Epithelial cell of prostate (primary cell): Measurements from ENCODE around the gene HPD.
"Not testable (repeated sequence)": the region's sequence is repeated elsewhere in the genome, so short reads cannot be mapped to it uniquely, and the experiment has no call there.

Experiments used
- DNase-seq: peaks from one replicate; pipeline ENCODE4 v3.0.0-alpha.2; 2011; ENCODE audit warnings: low read depth, low spot score
- H3K27ac ChIP-seq: fragments of 450-650 bp; 2 replicates; pipeline ENCODE4 v1.5.1; 2017; ENCODE audit warnings: mild to moderate bottlenecking

The HPD gene

DNA sequence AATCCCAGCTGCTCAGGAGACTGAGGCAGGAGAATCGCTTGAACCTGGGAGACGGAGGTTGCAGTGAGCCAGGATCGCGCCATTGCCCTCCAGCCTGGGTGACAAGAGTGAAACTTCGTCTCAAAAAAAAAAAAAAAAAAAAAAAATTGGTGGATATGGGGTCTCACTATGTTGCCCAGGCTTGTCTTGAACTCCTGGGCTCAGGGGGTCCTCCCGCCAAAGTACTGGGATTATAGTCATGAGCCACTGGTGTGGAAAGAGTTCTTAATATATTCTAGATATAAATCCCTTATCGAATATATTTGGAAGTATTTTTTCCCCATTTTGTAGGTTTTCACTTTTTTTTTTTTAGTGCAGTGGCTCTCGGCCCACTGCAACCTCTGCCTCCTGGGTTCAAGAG is 10.6 kb upstream of the HPD start:
- not testable (repeated sequence) for DNase-seq, H3K27ac ChIP-seq

DNA sequence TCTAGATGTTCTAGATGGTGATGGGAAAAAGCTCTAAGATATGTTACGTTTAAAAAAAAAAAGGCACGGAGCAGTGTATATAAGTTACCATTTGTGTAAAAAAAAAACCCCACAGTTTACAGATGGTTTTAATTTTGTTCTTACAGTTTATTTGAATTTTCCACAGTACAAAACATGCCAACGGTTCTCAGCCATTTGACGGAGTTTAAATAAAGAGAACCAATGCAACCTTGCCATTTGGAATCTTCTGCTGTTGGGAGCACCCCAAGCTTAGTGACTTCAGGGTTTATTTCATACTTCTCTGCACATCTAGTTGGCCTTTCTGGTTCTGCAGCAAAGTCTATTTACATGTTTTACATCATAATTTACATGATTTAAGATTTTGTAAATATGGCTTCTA is 7.7 kb upstream of the HPD start:
- DNase-seq: no peak
- no peak overlapping the region for H3K27ac ChIP-seq

DNA sequence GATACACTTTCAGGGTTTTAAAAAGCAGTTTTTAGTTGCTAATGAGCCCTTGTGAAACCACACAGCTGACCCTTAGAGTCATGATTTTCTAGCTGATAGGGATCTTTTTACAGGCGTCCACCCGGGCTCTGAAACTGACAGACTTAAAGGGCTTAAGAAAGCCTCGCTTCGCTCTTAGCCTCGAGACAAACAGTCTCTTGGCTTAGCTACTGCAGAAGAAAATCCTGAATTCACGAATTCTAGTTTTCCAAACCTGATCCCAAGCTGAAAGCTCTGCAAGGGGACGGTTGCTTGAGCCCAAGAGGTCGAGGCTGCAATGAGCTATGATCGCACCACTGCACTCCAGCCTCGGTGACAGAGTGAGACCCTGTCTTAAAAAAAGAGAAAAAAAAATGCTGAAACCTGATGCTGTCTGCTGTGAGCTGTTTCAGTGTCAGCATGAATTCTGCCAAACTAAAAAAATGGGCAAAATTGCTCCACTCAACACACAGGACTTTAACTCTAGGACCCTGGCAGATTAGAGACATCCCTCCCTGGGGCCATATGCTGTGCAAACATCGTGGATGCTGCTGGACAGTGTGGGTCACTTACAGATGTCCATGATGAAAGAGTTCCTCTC is 3.1 kb upstream of the HPD start:
- no peak for DNase-seq

DNA sequence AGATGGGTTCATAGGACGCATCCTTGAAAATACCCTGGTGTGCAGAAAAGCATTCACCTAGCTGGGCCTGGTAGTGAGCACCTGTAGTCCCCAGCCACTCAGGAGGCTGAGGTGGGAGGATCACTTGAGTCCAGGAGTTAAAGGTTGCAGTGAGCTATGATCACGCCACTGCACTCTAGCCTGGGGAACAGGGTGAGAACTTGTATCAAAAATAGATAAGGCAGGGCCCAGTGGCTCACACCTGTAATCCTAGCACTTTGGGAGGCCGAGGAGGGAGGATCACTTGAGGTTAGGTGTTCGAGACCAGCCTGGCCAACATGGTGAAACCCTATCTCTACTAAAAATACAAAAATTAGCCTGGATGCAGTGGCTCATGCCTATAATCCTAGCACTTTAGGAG is 2.0 kb upstream of the HPD start:
- not testable (repeated sequence) for H3K27ac ChIP-seq, DNase-seq

More for the DNA sequence above, 3.1 kb upstream of the HPD start:
- no peak overlapping the region for H3K27ac ChIP-seq

DNA sequence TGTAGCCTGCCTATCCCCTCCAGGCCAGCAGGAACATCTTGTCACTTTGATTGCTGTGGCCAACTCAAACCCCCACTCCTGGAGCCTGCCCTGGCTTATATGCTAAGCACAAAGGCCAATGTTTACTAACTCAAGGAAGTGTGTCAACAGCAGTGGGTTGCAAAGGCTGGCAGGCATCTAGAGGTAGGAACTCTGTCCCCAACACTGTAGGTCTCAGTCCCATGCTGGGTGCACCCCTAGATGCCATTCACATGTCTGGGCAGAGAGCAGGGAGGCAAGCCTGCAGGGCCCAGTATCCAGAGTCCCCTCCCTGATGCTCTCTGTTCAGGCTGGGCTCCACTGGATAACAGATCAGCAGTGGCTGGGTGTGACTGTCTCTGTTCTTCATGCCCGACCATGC is 1.6 kb upstream of the HPD start:
- DNase-seq: no peak

DNA sequence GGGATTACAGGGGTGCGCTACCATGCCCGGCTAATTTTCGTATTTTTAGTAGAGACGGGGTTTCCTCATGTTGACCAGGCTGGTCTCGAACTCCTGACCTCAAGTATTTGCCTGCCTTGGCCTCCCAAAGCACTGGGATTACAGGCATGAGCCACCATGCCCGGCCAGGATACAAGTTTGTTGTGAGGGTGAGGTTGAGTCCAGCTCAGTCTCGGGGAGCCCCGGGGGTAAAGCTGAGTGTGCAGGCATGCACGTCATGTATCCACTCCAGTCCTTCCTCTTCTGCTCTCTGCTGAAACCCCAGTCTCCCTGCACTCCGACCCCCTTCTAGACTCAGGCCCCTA is 369 bp downstream of the HPD start:
- DNase-seq: no peak
- no peak overlapping the region for H3K27ac ChIP-seq

More for the DNA sequence above, 1.6 kb upstream of the HPD start:
- no peak overlapping the region for H3K27ac ChIP-seq

DNA sequence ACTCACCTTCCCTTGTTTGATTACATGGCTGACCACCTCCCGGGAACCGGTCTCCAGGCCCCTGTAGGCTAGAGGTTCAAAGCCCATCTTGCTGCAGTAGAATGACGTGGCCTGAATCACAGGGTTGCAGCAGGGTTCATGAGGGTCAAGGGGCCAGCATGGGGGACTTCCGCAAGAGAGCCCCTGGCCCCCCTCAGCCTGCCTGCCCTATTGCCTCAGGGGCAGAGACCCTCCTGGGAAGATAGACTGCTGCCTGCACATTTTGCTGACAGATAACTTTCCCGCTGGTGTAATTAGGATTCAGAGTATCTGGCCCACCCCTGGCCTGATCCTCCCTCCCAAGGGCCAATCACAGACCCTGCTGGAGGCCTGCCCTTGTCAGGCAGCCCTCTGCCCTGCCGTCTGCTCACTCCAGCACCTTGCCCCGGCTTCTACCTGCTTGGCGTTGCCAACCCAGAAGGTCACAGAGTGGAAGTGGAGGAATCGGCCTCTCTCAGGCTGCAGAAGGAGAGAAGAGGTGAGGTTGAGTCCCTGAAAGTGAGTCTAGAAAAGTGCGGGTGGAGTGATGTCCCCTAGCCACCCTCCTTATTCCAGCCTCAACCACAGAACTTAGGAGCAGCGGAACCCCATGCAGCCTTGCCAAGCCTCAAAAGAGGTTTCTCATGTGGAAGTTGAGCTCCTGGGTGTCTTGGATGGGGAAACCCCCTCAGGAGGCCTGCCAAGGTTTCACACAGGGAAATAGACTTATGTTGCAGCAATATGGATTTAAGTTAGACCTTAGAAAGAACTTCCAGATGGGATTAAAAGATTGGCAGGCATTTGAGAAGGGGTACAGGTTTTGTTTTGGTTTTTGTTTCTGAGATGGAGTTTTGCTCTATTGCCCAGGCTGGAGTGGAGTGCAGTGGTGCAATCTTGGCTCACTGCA is 1.1 kb downstream of the HPD start:
- DNase-seq: no peak
- no peak overlapping the region for H3K27ac ChIP-seq

DNA sequence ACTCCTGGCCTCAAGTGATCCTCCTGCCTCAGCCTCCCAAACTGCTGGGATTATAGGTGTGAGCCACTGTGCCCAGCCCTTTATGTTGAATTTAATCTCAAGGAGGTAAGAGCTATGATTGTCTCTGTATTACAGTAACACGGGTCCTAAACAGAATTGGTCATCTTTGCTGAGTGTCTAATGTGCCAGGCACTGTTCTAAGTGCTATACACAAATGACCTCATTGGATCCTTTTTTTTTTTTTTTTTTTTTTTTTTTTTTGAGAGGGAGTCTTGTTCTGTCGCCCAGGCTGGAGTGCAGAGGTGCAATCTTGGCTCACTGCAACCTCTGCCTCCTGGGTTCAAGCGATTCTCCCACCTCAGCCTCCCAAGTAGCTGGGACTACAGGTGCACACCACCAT is 6.3 kb downstream of the HPD start:
- not testable (repeated sequence) for H3K27ac ChIP-seq, DNase-seq

DNA sequence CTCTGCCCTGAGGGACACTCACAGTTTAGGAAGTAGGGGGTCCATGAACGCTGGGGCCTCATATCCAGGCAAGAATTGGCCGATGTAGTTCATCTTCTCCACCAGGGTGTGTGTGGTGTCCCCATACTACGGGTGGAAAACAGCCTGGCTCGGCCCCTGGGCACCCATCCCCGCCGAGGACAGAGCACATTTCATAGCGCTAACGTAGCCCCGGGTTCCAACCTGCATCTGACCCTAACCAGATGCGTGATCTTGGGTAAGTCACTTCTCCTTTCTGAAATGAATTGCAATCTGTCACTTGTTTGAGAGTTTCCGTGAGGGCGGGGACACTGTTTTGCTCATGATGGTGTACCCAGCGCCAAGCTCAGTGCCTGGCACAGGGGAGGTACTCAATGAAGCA is 9.0 kb downstream of the HPD start:
- no peak for DNase-seq

DNA sequence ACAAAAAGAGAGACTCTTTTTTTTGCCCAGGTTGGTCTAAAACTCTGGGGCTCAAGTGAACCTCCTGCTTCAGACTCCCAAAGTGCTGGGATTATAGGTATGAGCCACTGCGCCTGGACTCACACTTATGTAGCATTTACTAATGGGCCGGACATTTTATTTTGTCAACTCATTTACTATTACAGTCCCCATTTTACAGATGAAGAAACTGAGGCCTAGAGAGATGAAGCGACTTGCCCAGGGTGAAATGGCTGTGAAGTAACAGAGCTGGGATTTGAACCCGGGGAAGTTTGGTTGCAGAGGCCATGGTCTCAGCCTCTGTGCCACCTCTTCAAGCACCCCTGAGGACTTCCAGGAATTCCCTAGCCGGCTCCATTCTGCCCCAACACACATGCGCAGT is 9.4 kb downstream of the HPD start:
- no peak overlapping the region for H3K27ac ChIP-seq
- no peak for DNase-seq

More for the DNA sequence above, 9.0 kb downstream of the HPD start:
- no peak overlapping the region for H3K27ac ChIP-seq

DNA sequence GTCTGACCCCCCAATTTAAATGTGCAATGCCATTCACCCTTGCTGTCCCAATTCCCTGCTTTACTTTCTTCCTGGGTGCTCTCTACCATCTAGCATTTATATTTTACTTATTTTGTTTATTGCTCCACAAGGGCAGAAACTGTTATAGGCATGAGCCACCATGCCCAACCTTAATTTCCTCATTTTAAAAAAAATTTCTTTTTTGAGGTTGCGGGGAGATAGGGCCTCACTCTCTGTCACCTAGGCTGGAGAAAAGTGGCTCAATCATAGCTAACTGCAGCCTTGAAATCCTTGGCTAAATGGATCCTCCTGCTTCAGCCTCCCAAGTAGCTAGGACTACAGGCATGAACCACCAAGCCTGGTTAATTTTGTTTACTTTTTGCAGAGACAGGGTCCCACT is 13.0 kb downstream of the HPD start:
- no peak for DNase-seq
- no peak overlapping the region for H3K27ac ChIP-seq

DNA sequence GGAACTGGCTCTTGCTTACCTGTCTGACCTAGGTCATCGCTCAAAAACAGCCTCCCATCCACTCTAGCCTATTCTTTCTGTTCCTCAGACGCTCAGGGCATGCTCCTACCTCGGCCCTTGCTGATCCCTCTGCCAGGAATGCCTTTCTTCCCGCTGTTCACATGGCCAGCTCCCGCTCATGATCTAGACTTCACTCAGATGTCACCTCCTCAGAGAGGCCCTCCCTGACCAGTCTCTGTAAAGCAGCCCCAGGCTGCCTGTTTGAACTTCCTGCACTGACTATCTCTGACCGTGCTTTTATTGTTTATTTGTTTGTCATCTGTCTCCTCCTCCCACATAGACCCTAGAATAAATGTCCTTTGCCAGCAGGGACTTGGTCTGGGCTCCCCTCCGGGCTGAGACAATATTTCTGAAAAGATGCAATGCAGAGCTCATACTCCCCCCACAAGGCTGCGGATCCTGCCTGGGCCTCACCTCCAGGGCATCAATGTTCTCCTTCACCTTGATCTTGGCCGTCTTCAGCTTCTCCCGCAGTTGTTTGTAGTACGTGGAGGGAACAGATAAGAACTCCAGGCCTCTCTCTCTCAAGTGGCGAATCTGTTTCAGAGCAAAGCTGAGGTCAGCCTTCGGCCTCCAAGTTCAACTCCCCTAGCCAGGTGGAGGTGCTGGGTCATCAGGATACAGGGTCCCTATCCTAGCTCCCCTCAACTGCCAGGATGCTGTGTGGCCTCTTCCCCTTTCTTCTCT is 15.2 kb downstream of the HPD start:
- no peak overlapping the region for H3K27ac ChIP-seq
- no peak for DNase-seq

DNA sequence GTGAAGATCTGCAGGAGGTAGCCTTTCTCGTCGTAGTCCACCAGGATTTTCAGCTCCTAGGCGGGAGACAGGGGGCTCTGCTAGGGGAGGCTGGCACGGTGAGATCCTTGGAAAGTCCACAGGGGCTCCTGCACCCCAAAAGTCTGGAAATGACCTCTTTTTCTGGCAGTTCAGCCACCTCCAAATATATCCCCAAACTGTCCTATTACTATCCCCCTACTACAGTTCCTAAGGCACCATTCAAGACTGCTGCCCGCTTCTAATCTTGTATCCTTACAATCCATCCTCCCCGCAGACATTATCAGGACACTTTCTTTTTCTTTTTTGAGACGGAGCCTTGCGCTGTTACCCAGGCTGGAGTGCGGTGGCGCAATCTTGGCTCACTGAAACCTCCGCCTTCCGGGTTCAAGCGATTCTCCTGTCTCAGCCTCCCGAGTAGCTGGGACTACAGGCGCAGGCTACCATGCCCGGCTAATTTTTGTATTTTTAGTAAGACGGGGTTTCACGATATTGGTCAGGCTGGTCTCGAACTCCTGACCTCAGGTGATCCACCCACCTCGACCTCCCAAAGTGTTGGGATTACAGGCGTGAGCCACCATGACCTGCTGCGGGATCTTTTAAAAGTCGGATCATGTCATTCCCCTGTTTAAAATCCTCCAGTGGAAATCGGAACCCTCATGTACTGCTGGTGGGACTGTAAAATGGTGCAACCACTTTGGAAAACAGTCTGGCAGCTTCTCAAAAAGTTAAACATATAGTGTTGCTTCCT is 18.5 kb downstream of the HPD start:
- H3K27ac ChIP-seq: no peak overlapping the region
- no peak for DNase-seq

DNA sequence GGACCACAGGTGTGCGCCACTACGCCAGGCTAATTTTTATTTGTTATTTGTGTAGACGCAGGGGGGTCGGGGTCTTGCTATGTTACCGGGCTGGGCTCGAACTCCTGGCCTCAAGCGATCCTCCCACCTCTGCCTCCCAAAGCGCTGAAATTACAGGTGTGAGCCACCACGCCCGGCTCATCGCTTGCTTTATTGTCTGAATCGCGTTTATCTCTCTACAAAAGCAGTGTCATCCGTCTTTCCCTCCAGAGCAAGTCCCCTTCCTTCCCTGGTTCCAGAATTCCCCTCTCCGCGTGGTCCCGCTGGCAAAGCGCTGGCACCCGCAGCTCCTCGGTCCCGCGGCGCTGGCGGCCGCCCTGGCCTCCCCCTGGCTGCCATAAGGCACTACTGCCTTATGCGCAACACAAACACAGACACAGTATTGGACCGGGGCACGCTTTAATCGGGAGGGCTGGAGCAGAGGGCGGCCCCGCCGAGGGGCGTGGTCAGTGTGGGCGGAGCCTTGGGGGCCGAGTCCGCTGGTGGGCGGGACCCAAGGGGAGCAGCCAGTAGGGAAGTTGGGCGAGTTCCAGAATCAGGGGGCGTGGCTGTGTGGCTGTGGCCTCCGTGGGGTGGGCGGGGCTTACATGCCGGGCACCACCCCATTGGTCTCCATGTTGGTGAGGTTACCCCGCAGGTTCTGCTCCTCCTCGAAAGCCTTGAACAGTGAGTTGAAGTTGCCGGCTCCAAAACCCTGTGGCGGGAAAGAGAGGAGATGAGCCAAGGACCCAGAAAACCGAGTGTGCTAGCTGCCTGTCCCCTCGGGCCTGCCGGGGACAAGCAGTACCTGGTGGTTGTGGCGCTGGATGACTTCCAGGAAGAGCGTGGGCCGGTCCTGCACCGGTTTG is 19.3 kb downstream of the HPD start:
- H3K27ac ChIP-seq: no peak overlapping the region
- peak; percentile 79 for DNase-seq

DNA sequence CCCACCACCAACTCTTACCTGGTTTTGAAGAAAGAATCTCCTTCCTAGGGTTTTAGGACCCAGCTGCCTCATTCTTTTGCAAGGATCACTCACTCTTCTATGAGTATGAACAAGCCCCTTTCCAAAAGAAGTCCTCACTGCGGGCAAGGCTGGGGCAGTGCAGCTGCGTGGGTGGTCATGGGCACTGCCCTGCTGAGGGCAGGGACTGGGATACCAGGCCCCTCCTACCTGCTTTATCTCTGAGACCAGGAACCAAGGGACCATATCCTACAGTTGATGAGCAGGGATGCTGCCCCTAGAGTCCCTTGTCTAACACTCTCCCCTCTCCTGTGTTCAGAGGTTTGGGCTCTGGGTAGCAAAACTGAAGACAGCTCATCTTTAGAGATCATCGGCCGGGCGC is 20.5 kb downstream of the HPD start:
- DNase-seq: no peak
- no peak overlapping the region for H3K27ac ChIP-seq

DNA sequence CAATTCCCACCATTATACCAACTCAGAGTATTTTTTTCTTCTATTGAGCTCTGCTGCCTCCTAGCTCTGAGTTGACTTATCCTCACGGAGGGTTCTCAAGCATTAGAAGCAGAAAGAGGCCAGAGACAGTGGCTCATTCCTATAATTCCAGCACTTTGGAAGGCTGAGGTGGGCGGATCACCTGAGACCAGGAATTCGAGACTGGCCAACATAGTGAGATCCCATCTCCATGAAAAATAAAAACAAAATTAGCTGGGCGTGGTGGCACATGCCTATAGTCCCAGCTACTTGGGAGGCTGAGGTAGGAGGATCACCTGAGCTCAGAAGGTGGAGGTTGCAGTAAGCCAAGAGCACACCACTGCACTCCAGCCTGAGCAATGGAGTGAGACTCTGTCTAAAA is 21.0 kb downstream of the HPD start:
- H3K27ac ChIP-seq: no peak overlapping the region
- no peak for DNase-seq

DNA sequence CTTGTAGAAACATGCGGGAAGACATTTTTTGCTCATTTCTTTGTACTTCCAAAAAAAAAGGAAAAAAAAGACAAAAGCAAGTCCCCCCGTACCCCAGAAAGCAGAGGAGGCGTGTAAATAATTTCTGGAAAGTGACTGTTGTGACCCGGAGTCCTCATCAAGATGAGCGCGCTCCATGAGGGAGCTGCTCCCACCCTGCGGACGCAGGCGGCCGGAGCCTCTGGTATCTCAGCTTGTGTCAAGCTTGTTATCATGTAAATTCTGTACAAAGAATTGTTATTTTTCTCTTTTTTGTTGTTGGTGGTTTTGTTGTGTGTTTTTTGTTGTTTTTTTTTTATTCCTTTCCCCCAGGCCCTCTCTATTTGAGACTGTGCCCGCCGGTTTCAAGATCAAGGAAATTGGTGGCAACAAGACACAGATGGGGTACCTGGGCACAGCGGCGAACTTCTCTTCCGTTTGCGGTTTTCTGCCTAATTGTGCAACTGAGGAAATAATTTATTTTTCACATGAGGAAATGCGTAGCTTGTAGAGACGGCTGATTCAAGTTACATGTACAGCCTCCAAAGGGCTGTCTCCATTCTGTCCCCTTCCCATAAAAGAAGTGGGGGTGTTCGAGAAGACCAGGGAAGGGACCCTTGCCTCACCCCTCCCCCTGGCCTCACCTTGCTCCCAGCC is 27.0 kb downstream of the HPD start:
- no peak overlapping the region for H3K27ac ChIP-seq
- DNase-seq: no peak

DNA sequence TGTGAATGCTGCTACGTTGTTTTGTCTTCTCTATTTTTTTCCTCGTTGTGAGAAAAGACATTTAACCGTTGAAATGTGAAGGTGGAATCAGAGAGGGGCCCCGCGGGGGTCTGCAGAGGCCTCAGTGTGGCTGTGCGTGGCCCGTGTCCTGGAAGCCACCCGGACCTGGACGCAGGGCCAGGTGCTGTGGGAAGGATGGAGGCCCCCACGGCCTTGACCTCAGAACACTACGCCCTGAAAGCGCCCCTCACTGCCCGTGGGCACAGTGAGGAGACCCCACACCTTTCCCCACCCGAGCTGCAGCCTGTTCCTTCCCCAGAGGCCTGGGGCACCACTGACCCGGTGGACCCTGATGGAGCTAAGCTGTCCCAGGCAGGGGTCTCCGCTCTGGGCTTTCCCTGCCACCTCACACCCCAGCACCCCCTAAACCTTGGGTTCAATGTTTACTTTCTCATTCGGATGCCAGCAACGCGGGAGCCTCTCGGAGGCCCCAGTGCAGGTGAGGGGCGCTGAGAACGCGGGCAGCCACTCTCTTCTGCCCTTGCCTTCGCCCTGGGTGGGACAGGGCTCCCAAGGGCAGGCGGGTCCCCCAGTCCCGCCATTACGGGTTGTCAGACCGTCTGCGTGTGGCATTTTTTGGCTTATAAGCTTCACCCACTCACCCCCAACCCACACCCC is 27.9 kb downstream of the HPD start:
- H3K27ac ChIP-seq: no peak overlapping the region
- DNase-seq: no peak
